Right atrium auricular region (tissue), 2 donors: ENCODE data around the gene PDE4C. TPM values are rescaled to one million over a fixed set of nuclear protein-coding genes. Genes with fewer than 3 reads are reported as not detected.

Experiments
- DNase-seq: peaks from one replicate; pipeline ENCODE4 v3.0.0-alpha.2; 2019; ENCODE audit warnings: low spot score
- H3K27ac ChIP-seq, 2 donors: fragments of 200-600 bp; sonication (generic); 1 replicate in 1 of 2; 2 replicates in 1 of 2; pipeline ENCODE4 v1.5.1; 2016 to 2019
- H3K27me3 ChIP-seq, 2 donors: fragments of 200-600 bp; sonication (generic); one replicate each; pipeline versions ENCODE4 v1.5.1 to v1.6.0; 2017 to 2019
- H3K36me3 ChIP-seq: fragments of 200-600 bp; sonication (generic); one replicate; pipeline ENCODE4 v1.5.1; 2016
- H3K4me1 ChIP-seq, 2 donors: fragments of 200-600 bp; sonication (generic); one replicate each; pipeline versions ENCODE4 v1.5.1 to v1.6.0; 2017 to 2019
- H3K4me3 ChIP-seq, 2 donors: fragments of 200-600 bp; sonication (generic); 1 replicate in 1 of 2; 2 replicates in 1 of 2; pipeline ENCODE4 v1.5.1; 2017 to 2019; ENCODE audit warnings: mild to moderate bottlenecking in 1 of 2, moderate library complexity in 1 of 2
- H3K9me3 ChIP-seq, 2 donors: fragments of 200-600 bp; sonication (generic); one replicate each; pipeline ENCODE4 v1.5.1; 2019
- total RNA-seq, 2 donors: library from RNA; depleted of rRNA; stranded (reverse); fragments of >200 nt; gene quantifications; one replicate each; pipeline ENCODE4 v1.1.0, GENCODE V29; 2016
- TF ChIP-seq, protein P1 (sequence below), 2 donors: fragments of 200-600 bp; sonication (generic); IDR thresholded peaks; one replicate each; pipeline ENCODE4 v1.5.1; 2019; ENCODE audit warnings: antibody characterized with exemption in 2 of 2

The PDE4C gene
- total RNA-seq, 2 donors from 2014 or later, result 1.4 TPM; not detected in 1

DNA sequence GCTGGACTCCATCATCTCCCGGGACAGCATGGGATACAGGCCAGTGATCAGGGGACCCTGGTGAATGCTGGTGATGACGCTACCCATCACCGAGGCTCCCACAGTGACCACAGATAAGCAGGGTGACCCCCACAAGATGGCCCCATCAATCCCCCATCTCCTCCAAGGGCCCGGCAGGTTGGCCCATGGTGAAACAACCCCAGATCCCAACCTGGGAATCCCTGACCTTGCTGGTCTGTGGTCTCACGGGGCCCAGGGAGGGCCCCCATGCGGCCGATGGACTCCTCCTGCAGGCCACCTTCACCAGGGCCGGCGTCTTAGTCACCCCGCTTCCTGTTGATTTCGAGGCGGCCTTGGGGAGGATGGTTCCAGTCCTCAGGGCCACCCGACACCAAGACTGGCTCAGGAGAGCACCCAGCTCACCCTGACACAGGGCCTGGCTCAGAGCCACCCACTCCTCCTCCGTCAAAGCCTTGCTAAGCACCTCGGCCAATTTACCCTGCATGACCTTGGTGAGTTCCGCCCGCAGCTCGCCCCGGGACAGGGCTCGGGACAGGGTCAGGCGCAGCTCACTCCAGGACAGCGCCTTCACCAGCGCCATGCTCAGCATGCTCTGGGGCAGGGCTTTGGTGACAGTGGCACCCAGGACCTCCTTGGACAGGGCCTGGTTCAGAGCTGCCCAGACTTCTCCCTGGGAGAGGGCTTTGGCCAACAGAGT is 38.1 kb upstream of the PDE4C start:
- peaks cover 19% of the 10 kb centered on the region for H3K36me3 ChIP-seq
- H3K4me1 ChIP-seq, result no peaks in the 10 kb centered on the region
- no peaks in the 10 kb centered on the region for H3K27me3 ChIP-seq
- no peak overlapping the region for H3K27ac ChIP-seq
- no peaks in the 10 kb centered on the region for H3K9me3 ChIP-seq
- no peak for DNase-seq
- H3K4me3 ChIP-seq, result no peak overlapping the region
- TF ChIP-seq, protein P1, sequence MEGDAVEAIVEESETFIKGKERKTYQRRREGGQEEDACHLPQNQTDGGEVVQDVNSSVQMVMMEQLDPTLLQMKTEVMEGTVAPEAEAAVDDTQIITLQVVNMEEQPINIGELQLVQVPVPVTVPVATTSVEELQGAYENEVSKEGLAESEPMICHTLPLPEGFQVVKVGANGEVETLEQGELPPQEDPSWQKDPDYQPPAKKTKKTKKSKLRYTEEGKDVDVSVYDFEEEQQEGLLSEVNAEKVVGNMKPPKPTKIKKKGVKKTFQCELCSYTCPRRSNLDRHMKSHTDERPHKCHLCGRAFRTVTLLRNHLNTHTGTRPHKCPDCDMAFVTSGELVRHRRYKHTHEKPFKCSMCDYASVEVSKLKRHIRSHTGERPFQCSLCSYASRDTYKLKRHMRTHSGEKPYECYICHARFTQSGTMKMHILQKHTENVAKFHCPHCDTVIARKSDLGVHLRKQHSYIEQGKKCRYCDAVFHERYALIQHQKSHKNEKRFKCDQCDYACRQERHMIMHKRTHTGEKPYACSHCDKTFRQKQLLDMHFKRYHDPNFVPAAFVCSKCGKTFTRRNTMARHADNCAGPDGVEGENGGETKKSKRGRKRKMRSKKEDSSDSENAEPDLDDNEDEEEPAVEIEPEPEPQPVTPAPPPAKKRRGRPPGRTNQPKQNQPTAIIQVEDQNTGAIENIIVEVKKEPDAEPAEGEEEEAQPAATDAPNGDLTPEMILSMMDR (IDR thresholded peaks at IDR 0.05), result no peak

DNA sequence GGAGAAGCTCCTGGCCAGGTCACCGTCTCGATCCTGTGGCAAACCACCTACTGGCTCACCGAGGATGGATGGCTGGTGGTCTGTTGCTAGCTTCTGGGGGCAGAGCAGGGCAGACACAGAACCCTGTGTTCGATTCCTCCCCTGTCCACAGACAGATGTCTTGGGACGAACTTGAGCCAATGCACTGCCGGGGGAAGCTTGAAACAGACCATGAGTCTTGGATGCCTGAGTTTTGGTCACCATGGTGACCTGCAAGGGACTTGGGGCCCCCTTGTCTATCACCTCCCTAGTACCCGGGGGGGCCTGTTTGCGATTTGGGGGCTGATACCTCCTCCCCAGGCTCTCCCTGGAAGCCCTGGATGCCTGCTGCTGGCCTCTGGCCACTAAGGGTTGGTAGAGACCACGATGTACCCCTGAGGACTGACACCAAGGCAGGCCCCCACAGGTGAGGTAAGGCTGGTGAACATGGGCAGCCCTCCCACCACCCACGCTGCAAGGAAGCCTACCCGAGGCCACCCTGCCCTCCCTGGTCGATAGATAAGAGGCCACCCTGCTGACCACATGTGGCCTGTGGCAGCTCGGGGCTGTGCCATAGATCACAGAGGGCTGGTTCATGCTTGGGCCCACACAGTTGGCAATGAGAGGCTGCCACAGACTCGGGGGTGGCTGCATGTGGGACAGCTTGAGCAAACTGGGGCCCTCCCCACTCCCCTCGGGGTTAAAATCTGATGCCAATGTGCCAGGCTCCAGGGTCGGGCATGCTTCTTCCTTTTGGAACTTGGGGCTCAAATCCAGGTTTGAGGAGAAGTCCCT is 37.3 kb upstream of the PDE4C start:
- TF ChIP-seq, protein P1 (IDR thresholded peaks at IDR 0.05), result no peak
- H3K4me1 ChIP-seq, result no peaks in the 10 kb centered on the region
- peaks cover 19% of the 10 kb centered on the region for H3K36me3 ChIP-seq
- H3K27me3 ChIP-seq, result no peaks in the 10 kb centered on the region
- H3K4me3 ChIP-seq, result no peak overlapping the region
- H3K27ac ChIP-seq, result no peak overlapping the region
- DNase-seq, result no peak
- no peaks in the 10 kb centered on the region for H3K9me3 ChIP-seq

DNA sequence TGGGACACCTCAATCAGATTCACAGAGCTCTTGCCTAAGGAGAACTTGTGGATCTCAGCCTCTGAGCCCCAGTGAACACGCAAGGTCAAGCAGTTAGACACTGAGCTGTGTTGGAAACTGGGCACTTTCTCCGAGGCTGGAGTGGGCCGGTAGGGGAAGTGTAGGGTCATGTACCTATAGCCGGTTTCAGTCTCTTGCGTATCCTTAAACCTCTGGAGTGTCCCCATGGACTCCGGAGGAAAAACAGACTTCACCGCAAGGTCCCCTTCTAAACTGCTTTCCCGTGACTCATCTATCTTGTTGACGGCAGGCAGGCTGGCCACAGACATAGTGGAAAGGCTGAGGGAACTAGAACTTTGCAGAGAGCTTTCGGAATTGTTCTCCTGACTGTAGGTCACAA is 36.7 kb upstream of the PDE4C start:
- H3K27ac ChIP-seq, result no peak overlapping the region
- H3K9me3 ChIP-seq, result no peaks in the 10 kb centered on the region
- no peaks in the 10 kb centered on the region for H3K4me1 ChIP-seq
- H3K27me3 ChIP-seq, result no peaks in the 10 kb centered on the region
- H3K36me3 ChIP-seq, result peaks cover 19% of the 10 kb centered on the region
- no peak overlapping the region for H3K4me3 ChIP-seq
- TF ChIP-seq, protein P1 (IDR thresholded peaks at IDR 0.05), result no peak
- no peak for DNase-seq

DNA sequence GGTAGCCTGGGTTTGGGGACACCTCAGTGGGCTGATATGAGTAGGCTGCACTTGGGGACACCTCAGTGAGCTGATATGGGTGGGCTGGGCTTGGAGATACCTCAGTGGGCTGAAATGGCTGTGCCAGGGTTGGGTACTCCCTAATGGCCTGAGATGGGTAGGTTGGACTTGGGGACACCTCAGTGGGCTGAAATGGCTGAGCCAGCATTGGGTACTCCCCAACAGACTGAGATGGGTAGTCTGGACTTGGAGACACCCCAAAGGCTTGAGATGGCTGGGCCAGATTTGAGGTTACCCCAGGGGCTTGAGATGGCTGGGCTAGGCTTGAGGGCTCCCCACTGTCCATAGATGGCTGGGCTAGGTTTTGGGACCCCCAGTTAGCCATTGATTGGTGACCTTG is 35.9 kb upstream of the PDE4C start:
- no peak overlapping the region for H3K27ac ChIP-seq
- no peaks in the 10 kb centered on the region for H3K9me3 ChIP-seq
- H3K4me1 ChIP-seq, result no peaks in the 10 kb centered on the region
- H3K27me3 ChIP-seq, result no peaks in the 10 kb centered on the region
- DNase-seq, result no peak
- TF ChIP-seq, protein P1 (IDR thresholded peaks at IDR 0.05), result no peak
- H3K36me3 ChIP-seq, result peaks cover 15% of the 10 kb centered on the region
- no peak overlapping the region for H3K4me3 ChIP-seq

DNA sequence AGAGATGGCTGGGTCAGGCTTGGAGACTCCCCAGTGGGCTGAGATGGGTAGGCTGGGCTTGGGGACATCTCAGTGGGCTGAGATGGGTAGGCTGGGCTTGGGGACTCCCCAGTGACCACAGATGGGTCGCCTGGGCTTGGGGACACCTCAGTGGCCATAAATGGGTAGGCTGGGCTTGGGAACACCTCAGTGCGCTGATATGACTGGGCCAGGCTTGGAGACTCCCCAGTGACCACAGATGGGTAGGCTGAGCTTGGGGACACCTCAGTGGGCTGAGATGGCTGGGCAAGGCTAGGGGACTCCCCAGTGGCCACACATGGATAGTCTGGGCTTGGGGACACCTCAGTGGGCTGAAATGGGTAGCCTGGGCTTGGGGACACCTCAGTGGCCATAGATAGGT is 35.2 kb upstream of the PDE4C start:
- no peaks in the 10 kb centered on the region for H3K9me3 ChIP-seq
- DNase-seq, result no peak
- TF ChIP-seq, protein P1 (IDR thresholded peaks at IDR 0.05), result no peak
- no peaks in the 10 kb centered on the region for H3K27me3 ChIP-seq
- no peak overlapping the region for H3K27ac ChIP-seq
- H3K4me1 ChIP-seq, result no peaks in the 10 kb centered on the region
- H3K4me3 ChIP-seq, result no peak overlapping the region
- peaks cover 9% of the 10 kb centered on the region for H3K36me3 ChIP-seq
